H9 (cell line): ENCODE results near the gene SDR39U1. TPM values are rescaled to one million over a fixed set of nuclear protein-coding genes. Genes with fewer than 3 reads are reported as not detected.

Source experiments
- DNase-seq: peaks from one replicate; pipeline ENCODE4 v3.0.0-alpha.2; 2017
- H2AFZ ChIP-seq: one replicate; pipeline ENCODE4 v1.6.1; 2013; ENCODE audit warnings: mild to moderate bottlenecking, low read length, control low read depth, moderate library complexity
- H2AK5ac ChIP-seq: 2 replicates; pipeline ENCODE4 v1.6.1; 2013; ENCODE audit warnings: low read length, control low read depth, mixed read lengths; ENCODE audit not compliant: insufficient read length
- H2BK120ac ChIP-seq: one replicate; pipeline ENCODE4 v1.6.1; 2013; ENCODE audit warnings: low read depth, mild to moderate bottlenecking, low read length, control low read depth, inconsistent platforms; ENCODE audit not compliant: poor library complexity, severe bottlenecking
- H2BK12ac ChIP-seq: 2 replicates; pipeline ENCODE4 v1.6.1; 2013; ENCODE audit warnings: low read length, control low read depth, mixed read lengths, low read depth; ENCODE audit not compliant: insufficient read length
- H2BK15ac ChIP-seq: 2 replicates; pipeline ENCODE4 v1.6.1; 2013; ENCODE audit warnings: low read depth, low read length, control low read depth
- H2BK20ac ChIP-seq: one replicate; pipeline ENCODE4 v1.6.1; 2013; ENCODE audit warnings: low read depth, mild to moderate bottlenecking, low read length, control low read depth, inconsistent platforms; ENCODE audit not compliant: poor library complexity, severe bottlenecking
- H2BK5ac ChIP-seq: 2 replicates; pipeline ENCODE4 v1.6.1; 2013; ENCODE audit warnings: low read length, control low read depth, mixed read lengths; ENCODE audit not compliant: insufficient read length
- H3K14ac ChIP-seq: 2 replicates; pipeline ENCODE4 v1.6.1; 2013; ENCODE audit warnings: low read length, control low read depth; ENCODE audit not compliant: insufficient read depth
- H3K18ac ChIP-seq: 2 replicates; pipeline ENCODE4 v1.6.1; 2013; ENCODE audit warnings: low read depth, mild to moderate bottlenecking, mixed read lengths, low read length, control low read depth; ENCODE audit not compliant: insufficient read length
- H3K23ac ChIP-seq: 2 replicates; pipeline ENCODE4 v1.6.1; 2013; ENCODE audit warnings: low read length, control low read depth, mixed read lengths, low read depth; ENCODE audit not compliant: insufficient read length
- H3K23me2 ChIP-seq: 2 replicates; pipeline ENCODE4 v1.6.1; 2013; ENCODE audit warnings: low read depth, mild to moderate bottlenecking, mixed read lengths, low read length, control low read depth; ENCODE audit not compliant: insufficient read length, poor library complexity, severe bottlenecking
- H3K27ac ChIP-seq: 2 replicates; pipeline ENCODE4 v1.5.1; 2013; ENCODE audit warnings: low read length, control low read depth, mixed read lengths, low read depth; ENCODE audit not compliant: insufficient read length
- H3K27me3 ChIP-seq: 2 replicates; pipeline ENCODE4 v1.6.1; 2013; ENCODE audit warnings: low read length, control low read depth, inconsistent platforms; ENCODE audit not compliant: insufficient read depth
- H3K4ac ChIP-seq: 2 replicates; pipeline ENCODE4 v1.6.1; 2013; ENCODE audit warnings: low read depth, mild to moderate bottlenecking, control low read depth, inconsistent platforms, low read length, moderate library complexity
- H3K4me1 ChIP-seq: 2 replicates; pipeline ENCODE4 v1.6.1; 2013; ENCODE audit warnings: low read length, control low read depth, inconsistent platforms; ENCODE audit not compliant: insufficient read depth
- H3K4me2 ChIP-seq: 2 replicates; pipeline ENCODE4 v1.6.1; 2013; ENCODE audit warnings: low read length, control low read depth, mixed read lengths; ENCODE audit not compliant: insufficient read length, insufficient read depth
- H3K56ac ChIP-seq: 2 replicates; pipeline ENCODE4 v1.6.1; 2013; ENCODE audit warnings: low read depth, mild to moderate bottlenecking, mixed read lengths, low read length, control low read depth; ENCODE audit not compliant: insufficient read length
- H3K79me1 ChIP-seq: 2 replicates; pipeline ENCODE4 v1.6.1; 2013; ENCODE audit warnings: low read depth, mild to moderate bottlenecking, moderate library complexity, low read length, control low read depth, inconsistent platforms; ENCODE audit not compliant: insufficient read depth, poor library complexity, severe bottlenecking
- H3K79me2 ChIP-seq: 2 replicates; pipeline ENCODE4 v1.6.1; 2013; ENCODE audit warnings: low read length, control low read depth, inconsistent platforms; ENCODE audit not compliant: insufficient read depth
- H3K9ac ChIP-seq: 2 replicates; pipeline ENCODE4 v1.6.1; 2013; ENCODE audit warnings: low read length, control low read depth, mixed read lengths; ENCODE audit not compliant: insufficient read length; ENCODE audit errors: extremely low read depth
- H3K9me3 ChIP-seq: one replicate; pipeline ENCODE4 v1.6.1; 2013; ENCODE audit warnings: low read depth, low read length, inconsistent platforms; ENCODE audit not compliant: control insufficient read depth
- H3T11ph ChIP-seq: one replicate; pipeline ENCODE4 v1.6.1; 2013; ENCODE audit warnings: mild to moderate bottlenecking, low read length, control low read depth, inconsistent platforms
- H4K20me1 ChIP-seq: one replicate; pipeline ENCODE4 v1.6.1; 2013; ENCODE audit not compliant: control insufficient read depth, insufficient read length, insufficient read depth
- H4K5ac ChIP-seq: 2 replicates; pipeline ENCODE4 v1.6.1; 2013; ENCODE audit warnings: low read depth, mild to moderate bottlenecking, mixed read lengths, low read length, control low read depth; ENCODE audit not compliant: insufficient read length
- H4K8ac ChIP-seq: replicated peaks from 2 replicates; pipeline ENCODE4 v1.6.1; 2013; ENCODE audit warnings: low read length, control low read depth, mixed read lengths, low read depth; ENCODE audit not compliant: insufficient read length
- H4K91ac ChIP-seq: 2 replicates; pipeline ENCODE4 v1.6.1; 2013; ENCODE audit warnings: low read depth, mild to moderate bottlenecking, moderate library complexity, mixed read lengths, low read length, control low read depth; ENCODE audit not compliant: insufficient read length
- H3K27ac Mint-ChIP-seq, 3 experiments: 2 replicates in 2 of 3; 3 replicates in 1 of 3; pipeline ENCODE4 v1.8.0; 2020 to 2021; ENCODE audit warnings: mixed read lengths in 3 of 3, mild to moderate bottlenecking in 1 of 3, moderate library complexity in 1 of 3
- H3K27me3 Mint-ChIP-seq: 2 replicates; pipeline ENCODE4 v1.8.0; 2021; ENCODE audit warnings: low read depth, mild to moderate bottlenecking, moderate library complexity, mixed read lengths
- H3K36me3 Mint-ChIP-seq, 3 experiments: 2 replicates in 2 of 3; 3 replicates in 1 of 3; pipeline ENCODE4 v1.8.0; 2020 to 2021; ENCODE audit warnings: low read depth in 3 of 3, mixed read lengths in 3 of 3; ENCODE audit not compliant: insufficient read depth in 1 of 3
- H3K4me1 Mint-ChIP-seq, 2 experiments: 2 replicates each; pipeline ENCODE4 v1.8.0; 2020; ENCODE audit warnings: mixed read lengths in 2 of 2
- H3K4me3 Mint-ChIP-seq, 2 experiments: 2 replicates in 1 of 2; 3 replicates in 1 of 2; pipeline ENCODE4 v1.8.0; 2020 to 2021; ENCODE audit warnings: mild to moderate bottlenecking in 2 of 2, mixed read lengths in 2 of 2, moderate library complexity in 1 of 2
- H3K9me3 Mint-ChIP-seq, 2 experiments: 2 replicates in 1 of 2; 3 replicates in 1 of 2; pipeline ENCODE4 v1.8.0; 2020; ENCODE audit warnings: mild to moderate bottlenecking in 2 of 2, mixed read lengths in 2 of 2, moderate library complexity in 1 of 2
- WGBS: extraction: QIAGEN DNeasy Blood & Tissue Kit; methylation state at CpG from one replicate; pipeline ENCODE4 v1.1.7; 2013; ENCODE audit warnings: missing lambda C conversion rate, low lambda C conversion rate, mixed read lengths; ENCODE audit not compliant: insufficient read length; ENCODE audit errors: extremely low coverage; 5-methylcytosine and 5-hydroxymethylcytosine counted together
- total RNA-seq: library from RNA; stranded (reverse); gene quantifications from 2 replicates; pipeline ENCODE4 v1.2.1, GENCODE V29; 2021
- TF ChIP-seq, protein P1 (sequence below): fragments of 200-600 bp; sonication (generic); conservative IDR thresholded peaks from 3 replicates; pipeline ENCODE4 v1.8.0; 2021; ENCODE audit warnings: antibody characterized with exemption, mild to moderate bottlenecking

Gene SDR39U1
- total RNA-seq, 1 experiment from 2014 or later = 56.2 TPM

DNA sequence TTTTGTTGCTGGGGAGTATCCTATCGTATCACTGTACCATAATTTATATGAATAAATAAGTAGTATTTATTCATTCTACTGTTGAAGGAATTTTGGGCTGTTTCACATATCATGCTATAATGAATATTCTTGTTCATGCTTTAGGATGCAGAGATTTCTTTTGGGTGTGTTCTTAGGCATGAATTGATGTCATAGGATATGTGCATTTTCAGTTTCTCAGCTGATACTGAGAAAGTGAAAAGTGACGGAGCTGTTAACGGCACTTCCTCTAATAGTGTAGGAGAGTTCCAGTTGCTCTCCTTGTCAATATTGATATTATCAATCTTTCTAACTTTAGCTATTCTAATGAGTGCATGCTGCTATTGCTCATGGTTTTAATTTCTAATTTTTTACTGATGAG is 23.2 kb upstream of the SDR39U1 start:
- Mint-ChIP-seq H3K4me1 (no peaks in the 10 kb centered on the region), H3K4me3 (no peak overlapping the region), H3K36me3 (no peaks in the 10 kb centered on the region), H3K27me3 (peaks cover 1% of the 10 kb centered on the region; the same call in 1 of the 2 replicates), H3K9me3 (peaks cover 0 to 4% of the 10 kb centered on the region in 2 experiments; a peak in 1 of 5 replicates), H3K27ac (no peak overlapping the region)
- no peaks in the 10 kb centered on the region for H3K9me3 ChIP-seq
- no peak overlapping the region for H4K5ac ChIP-seq
- H3K4ac ChIP-seq = no peak overlapping the region
- H3K23ac ChIP-seq = no peak overlapping the region
- H2BK5ac ChIP-seq = no peak overlapping the region
- H3T11ph ChIP-seq = no peak overlapping the region
- H3K18ac ChIP-seq = no peak overlapping the region
- H2BK20ac ChIP-seq = no peak overlapping the region
- no peak overlapping the region for H3K27ac ChIP-seq
- H2AFZ ChIP-seq = no peak overlapping the region
- H2BK120ac ChIP-seq = no peak overlapping the region
- WGBS = no CpG with 5 or more reads among the region's 3 CpGs
- no peak overlapping the region for H2BK12ac ChIP-seq
- no peak overlapping the region for H3K4me2 ChIP-seq
- no peak overlapping the region for H3K14ac ChIP-seq
- no peak overlapping the region for H2BK15ac ChIP-seq
- no peak for DNase-seq
- H3K27me3 ChIP-seq = no peaks in the 10 kb centered on the region
- no peaks in the 10 kb centered on the region for H3K4me1 ChIP-seq
- no peaks in the 10 kb centered on the region for H4K20me1 ChIP-seq
- H3K56ac ChIP-seq = no peak overlapping the region
- TF ChIP-seq, protein P1, sequence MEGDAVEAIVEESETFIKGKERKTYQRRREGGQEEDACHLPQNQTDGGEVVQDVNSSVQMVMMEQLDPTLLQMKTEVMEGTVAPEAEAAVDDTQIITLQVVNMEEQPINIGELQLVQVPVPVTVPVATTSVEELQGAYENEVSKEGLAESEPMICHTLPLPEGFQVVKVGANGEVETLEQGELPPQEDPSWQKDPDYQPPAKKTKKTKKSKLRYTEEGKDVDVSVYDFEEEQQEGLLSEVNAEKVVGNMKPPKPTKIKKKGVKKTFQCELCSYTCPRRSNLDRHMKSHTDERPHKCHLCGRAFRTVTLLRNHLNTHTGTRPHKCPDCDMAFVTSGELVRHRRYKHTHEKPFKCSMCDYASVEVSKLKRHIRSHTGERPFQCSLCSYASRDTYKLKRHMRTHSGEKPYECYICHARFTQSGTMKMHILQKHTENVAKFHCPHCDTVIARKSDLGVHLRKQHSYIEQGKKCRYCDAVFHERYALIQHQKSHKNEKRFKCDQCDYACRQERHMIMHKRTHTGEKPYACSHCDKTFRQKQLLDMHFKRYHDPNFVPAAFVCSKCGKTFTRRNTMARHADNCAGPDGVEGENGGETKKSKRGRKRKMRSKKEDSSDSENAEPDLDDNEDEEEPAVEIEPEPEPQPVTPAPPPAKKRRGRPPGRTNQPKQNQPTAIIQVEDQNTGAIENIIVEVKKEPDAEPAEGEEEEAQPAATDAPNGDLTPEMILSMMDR = no peak
- no peak overlapping the region for H3K9ac ChIP-seq
- H3K79me2 ChIP-seq = no peaks in the 10 kb centered on the region
- H4K91ac ChIP-seq = no peak overlapping the region
- H4K8ac ChIP-seq = no peak overlapping the region
- H3K23me2 ChIP-seq = no peaks in the 10 kb centered on the region
- H2AK5ac ChIP-seq = no peak overlapping the region
- H3K79me1 ChIP-seq = no peaks in the 10 kb centered on the region
